Glutamatergic neuron (in vitro differentiated cells): ENCODE measurements around the gene PRX. TPM values are rescaled to one million over a fixed set of nuclear protein-coding genes. Genes with fewer than 3 reads are reported as not detected.
A peak's percentile ranks its signal among the peaks of the same experiment; 100 is the strongest.

Experiments used
- DNase-seq: peaks from one replicate; pipeline ENCODE4 v3.0.0; 2022
- H3K27ac Mint-ChIP-seq: one replicate; pipeline ENCODE4 v1.8.0; 2020; ENCODE audit warnings: mild to moderate bottlenecking, mixed read lengths, inconsistent platforms; ENCODE audit not compliant: unreplicated experiment
- H3K27me3 Mint-ChIP-seq: one replicate; pipeline ENCODE4 v1.8.0; 2020; ENCODE audit warnings: mild to moderate bottlenecking, moderate library complexity, mixed read lengths, inconsistent platforms; ENCODE audit not compliant: unreplicated experiment
- H3K36me3 Mint-ChIP-seq: one replicate; pipeline ENCODE4 v1.8.0; 2020; ENCODE audit warnings: mild to moderate bottlenecking, mixed read lengths, inconsistent platforms; ENCODE audit not compliant: unreplicated experiment
- H3K4me1 Mint-ChIP-seq: one replicate; pipeline ENCODE4 v1.8.0; 2020; ENCODE audit warnings: mild to moderate bottlenecking, low read depth, mixed read lengths, inconsistent platforms; ENCODE audit not compliant: unreplicated experiment
- H3K4me3 Mint-ChIP-seq: one replicate; pipeline ENCODE4 v1.8.0; 2020; ENCODE audit warnings: mild to moderate bottlenecking, mixed read lengths, inconsistent platforms; ENCODE audit not compliant: unreplicated experiment
- H3K9me3 Mint-ChIP-seq: one replicate; pipeline ENCODE4 v1.8.0; 2020; ENCODE audit warnings: mild to moderate bottlenecking, moderate library complexity, mixed read lengths, inconsistent platforms; ENCODE audit not compliant: unreplicated experiment
- CTCF ChIP-seq: fragments of 200-600 bp; sonication (generic); IDR thresholded peaks from one replicate; pipeline ENCODE4 v1.5.0; 2021; ENCODE audit not compliant: partially characterized antibody, unreplicated experiment
- total RNA-seq: library from RNA; stranded (reverse); fragmentation: NEBNext Ultra II Directional; extraction: Animal tissue kit (Norgen Biotek cat#: 25700); gene quantifications from one replicate; pipeline ENCODE4 v1.2.1, GENCODE V29; 2021; ENCODE audit not compliant: unreplicated experiment

PRX gene
- total RNA-seq, 1 donor from 2014 or later: 4.7 TPM

- Mint-ChIP-seq H3K4me1 (peaks cover 24% of the 10 kb centered on the region), H3K27me3 (peaks cover 4% of the 10 kb centered on the region), H3K27ac (peak overlapping the region; percentile 71), H3K9me3 (peaks cover 6% of the 10 kb centered on the region), H3K36me3 (no peaks in the 10 kb centered on the region), H3K4me3 (peak overlapping the region; percentile 57)
- no peak for DNase-seq
- no peak for TF ChIP-seq CTCF
Measured at GRCh38 chr19:40419066-40419612, 6.0 kb upstream of the PRX start.

GRCh38 chr19:40418040-40418439 is 4.9 kb upstream of the PRX start:
- Mint-ChIP-seq H3K27me3 (peaks cover 3% of the 10 kb centered on the region), H3K4me1 (peaks cover 27% of the 10 kb centered on the region), H3K27ac (peak overlapping the region; percentile 76), H3K4me3 (peak overlapping the region; percentile 28), H3K9me3 (peaks cover 6% of the 10 kb centered on the region), H3K36me3 (no peaks in the 10 kb centered on the region)
- no peak for DNase-seq
- TF ChIP-seq CTCF: no peak

- DNase-seq: no peak
- TF ChIP-seq CTCF: no peak
- H3K36me3 Mint-ChIP-seq: no peaks in the 10 kb centered on the region
- peaks cover 6% of the 10 kb centered on the region for H3K9me3 Mint-ChIP-seq
- H3K27me3 Mint-ChIP-seq: peaks cover 3% of the 10 kb centered on the region
- peak overlapping the region; percentile 30 for H3K27ac Mint-ChIP-seq
- peaks cover 27% of the 10 kb centered on the region for H3K4me1 Mint-ChIP-seq
- no peak overlapping the region for H3K4me3 Mint-ChIP-seq
Measured at GRCh38 chr19:40417643-40417981, 4.4 kb upstream of the PRX start.

GRCh38 chr19:40416918-40417642 is 3.9 kb upstream of the PRX start:
- peak overlapping the region; percentile 30 for H3K27ac Mint-ChIP-seq
- H3K4me1 Mint-ChIP-seq: peaks cover 22% of the 10 kb centered on the region

More at GRCh38 chr19:40416918-40417642, 3.9 kb upstream of the PRX start:
- no peak for TF ChIP-seq CTCF
- Mint-ChIP-seq H3K27me3 (peaks cover 3% of the 10 kb centered on the region), H3K36me3 (no peaks in the 10 kb centered on the region), H3K9me3 (peaks cover 6% of the 10 kb centered on the region), H3K4me3 (no peak overlapping the region)
- DNase-seq: no peak
